D721Med (cell line): ENCODE results near the gene TUBA1B.

ENCODE experiments used
- DNase-seq: peaks from one replicate; pipeline ENCODE4 v3.0.0; 2011; ENCODE audit warnings: low spot score; ENCODE audit not compliant: insufficient read length
- FAIRE-seq: peaks from 2 replicates; lab custom pipeline; 2011; peaks lifted over from hg19 to GRCh38; lab: Jason Lieb, UNC
- CTCF ChIP-seq: IDR thresholded peaks from 2 replicates; pipeline ENCODE4 v1.5.1; 2012; ENCODE audit warnings: mild to moderate bottlenecking, control low read depth; ENCODE audit not compliant: insufficient read depth; ENCODE audit errors: missing control alignments

Gene TUBA1B

DNA sequence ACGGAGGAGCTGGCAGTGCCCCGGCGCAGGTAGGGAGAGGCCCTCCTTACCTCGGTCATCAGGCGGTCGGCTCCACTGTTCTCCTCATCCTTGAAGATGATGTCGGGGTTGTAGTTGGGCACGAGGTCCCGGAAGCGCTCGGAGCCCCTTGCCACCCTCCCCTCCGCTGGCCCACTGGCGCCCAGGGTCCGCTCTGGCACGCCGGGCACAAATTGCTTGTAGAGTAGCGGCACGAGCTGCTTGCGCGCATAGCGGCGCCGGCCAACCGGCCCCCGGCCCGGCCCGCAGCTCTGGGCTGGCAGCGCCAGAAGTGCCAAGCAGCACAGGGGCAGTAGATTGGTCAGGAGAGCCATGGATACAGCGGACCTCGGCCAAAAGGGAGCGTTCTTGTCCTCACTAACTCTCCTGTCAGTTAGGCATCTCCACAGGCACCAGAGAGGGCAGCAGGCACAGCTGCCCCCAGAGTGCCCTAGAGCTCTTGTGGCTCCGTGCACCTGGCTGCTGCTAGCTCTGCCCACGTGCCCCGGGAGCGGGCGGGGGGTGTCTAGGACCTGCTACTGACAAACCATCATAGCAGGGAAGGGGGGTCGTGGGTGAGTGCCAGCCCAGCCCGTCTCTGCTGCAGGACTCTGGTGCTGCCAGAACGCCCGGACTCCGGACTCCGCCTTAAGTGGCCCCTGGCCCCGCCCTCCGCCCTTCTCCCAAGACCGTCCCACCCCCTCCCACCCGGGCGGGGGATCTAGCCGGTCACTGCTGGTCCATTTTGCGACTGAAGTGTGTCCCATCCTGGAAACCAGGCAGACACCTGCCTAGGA lies 36.8 kb downstream of the TUBA1B start, which contains the start of gene DHH:
DHH (minus strand) TSS at position 642 of the 815 bp plus-strand sequence; CDS start at position 353, 289 bp downstream.
- FAIRE-seq = no peak
- DNase-seq = no peak
- TF ChIP-seq CTCF = no peak

- no peak for TF ChIP-seq CTCF
- no peak for DNase-seq
- FAIRE-seq = no peak
Observed at GRCh38 chr12:49093792-49094159, 37.4 kb downstream of the TUBA1B start.

GRCh38 chr12:49092816-49093406 lies 38.3 kb downstream of the TUBA1B start:
- no peak for TF ChIP-seq CTCF
- FAIRE-seq = no peak
- DNase-seq = no peak

DNA sequence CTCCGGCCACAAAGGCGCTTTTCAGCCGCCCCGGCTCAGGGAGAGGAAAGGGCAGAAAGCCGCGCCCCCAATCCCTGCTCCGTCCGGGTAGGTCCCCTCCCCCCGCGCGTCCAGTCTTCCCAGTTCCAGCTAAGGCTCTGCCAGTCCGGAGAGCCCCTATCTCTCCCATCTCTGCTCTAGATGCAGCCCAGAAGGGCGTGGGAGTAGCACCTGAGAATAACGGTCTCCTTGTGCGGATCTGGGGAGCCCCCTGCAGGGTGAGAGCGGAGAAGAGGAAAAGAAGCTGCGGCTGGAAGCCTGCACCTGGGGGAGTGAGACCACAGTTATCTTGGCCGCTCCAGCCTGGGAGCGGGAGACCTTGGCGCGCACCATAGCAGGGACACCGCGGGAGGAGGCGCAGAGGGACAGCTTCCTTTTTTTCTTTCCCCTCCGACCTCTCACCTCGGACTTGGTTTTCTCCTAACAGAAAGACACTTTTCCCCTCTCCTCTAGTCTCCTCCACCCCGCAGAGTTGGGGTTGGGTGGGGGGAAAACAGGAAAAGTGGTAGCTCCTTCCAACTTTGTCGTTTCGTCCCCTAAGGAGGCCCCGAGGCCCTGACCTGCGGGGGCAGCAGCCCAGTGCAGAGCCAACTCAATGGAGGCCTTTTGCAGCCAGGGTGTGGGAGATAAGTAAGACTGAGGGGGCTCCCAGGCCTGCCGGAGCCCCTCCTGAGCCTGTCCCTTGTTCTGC lies 38.9 kb downstream of the TUBA1B start:
- peak; percentile 40 for TF ChIP-seq CTCF
- DNase-seq (peak; percentile 75), FAIRE-seq (no peak)

DNA sequence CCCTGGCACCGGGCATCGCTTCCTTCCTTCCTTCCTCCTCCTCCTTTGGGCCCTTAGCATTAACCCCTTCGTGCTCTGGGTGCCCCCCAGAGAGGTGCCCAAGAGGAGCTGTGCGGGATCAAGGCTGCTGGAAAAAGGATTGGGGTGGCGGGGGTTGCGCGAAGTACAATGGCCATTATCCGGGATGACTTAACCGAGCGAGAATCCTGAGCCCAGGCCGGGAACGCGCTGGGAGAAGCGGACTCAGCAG lies 39.4 kb downstream of the TUBA1B start:
- no peak for TF ChIP-seq CTCF
- FAIRE-seq (no peak), DNase-seq (no peak)

DNA sequence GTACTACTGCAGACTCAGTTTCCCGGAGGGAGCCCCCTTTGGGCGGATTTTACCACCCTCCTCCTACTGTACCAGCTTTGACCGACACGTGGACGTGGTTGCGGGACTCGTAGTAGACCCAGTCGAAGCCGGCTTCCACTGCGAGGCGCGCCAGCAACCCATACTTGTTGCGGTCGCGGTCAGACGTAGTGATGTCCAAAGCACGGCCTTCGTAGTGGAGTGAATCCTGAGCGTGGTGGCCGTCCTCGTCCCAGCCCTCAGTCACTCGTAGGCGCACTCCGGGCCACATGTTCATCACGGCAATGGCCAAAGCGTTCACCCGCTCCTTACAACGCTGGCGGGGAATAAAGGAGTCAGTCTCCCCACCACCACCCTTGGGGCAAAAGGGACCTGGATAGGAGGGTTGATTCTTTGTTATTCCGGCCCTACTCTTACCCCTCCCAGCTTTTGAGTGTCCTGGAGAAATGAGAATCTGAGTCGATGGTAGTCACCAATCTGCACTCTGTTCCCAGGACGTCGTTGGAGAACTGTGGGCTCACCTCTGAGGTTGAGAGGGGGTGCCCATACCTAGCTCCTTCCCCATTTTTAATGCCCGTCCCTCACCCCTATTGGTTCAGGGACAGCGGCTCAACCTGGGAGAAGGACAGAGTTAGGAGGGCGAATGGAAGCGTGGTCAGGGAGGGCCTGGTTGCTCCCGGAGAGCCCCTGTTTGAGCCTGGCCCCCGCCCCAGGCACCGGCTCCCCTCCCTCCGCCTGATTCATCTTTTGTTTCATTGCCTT lies 39.9 kb downstream of the TUBA1B start:
- no peak for FAIRE-seq
- TF ChIP-seq CTCF = no peak
- DNase-seq = no peak
